Body of pancreas (tissue), 4 donors: ENCODE data around the gene IWS1. TPM values are rescaled to one million over a fixed set of nuclear protein-coding genes. Genes with fewer than 3 reads are reported as not detected.
A peak's percentile ranks its signal among the peaks of the same experiment; 100 is the strongest.
"Not testable (repeated sequence)": the region's sequence is repeated elsewhere in the genome, so short reads cannot be mapped to it uniquely, and the experiment has no call there.

Experiments used
- ATAC-seq: fragments of 150-250 bp; one replicate; pipeline ENCODE4 v1.9.1; 2016
- DNase-seq, 4 donors: peaks; one replicate each; pipeline ENCODE4 v3.0.0-alpha.2; 2019
- H3K27ac ChIP-seq, 4 donors: fragments of 200-600 bp; sonication (generic); 1 replicate in 3 of 4; 2 replicates in 1 of 4; pipeline versions ENCODE4 v1.5.1 to v1.6.1; 2016 to 2019; ENCODE audit warnings: mild to moderate bottlenecking in 1 of 4, mixed read lengths in 1 of 4, moderate library complexity in 1 of 4
- H3K27me3 ChIP-seq, 2 donors: fragments of 200-600 bp; sonication (generic); one replicate each; pipeline ENCODE4 v1.6.0; 2016; ENCODE audit warnings: mild to moderate bottlenecking in 1 of 2
- H3K36me3 ChIP-seq, 2 donors: fragments of 200-600 bp; sonication (generic); replicated peaks in 1 of 2; 2 replicates each; pipeline ENCODE4 v1.5.1; 2016; ENCODE audit warnings: low read depth in 2 of 2; ENCODE audit not compliant: insufficient read depth in 1 of 2
- H3K4me1 ChIP-seq: fragments of 200-600 bp; sonication (generic); one replicate; pipeline ENCODE4 v1.6.0; 2016
- H3K4me3 ChIP-seq, 2 donors: fragments of 200-600 bp; sonication (generic); 1 replicate in 1 of 2; 2 replicates in 1 of 2; pipeline ENCODE4 v1.5.1; 2016 to 2019
- H3K9me3 ChIP-seq, 3 donors: fragments of 200-600 bp; sonication (generic); 1 replicate in 2 of 3; 2 replicates in 1 of 3; pipeline ENCODE4 v1.5.1; 2016
- CTCF ChIP-seq, 7 experiments: fragments of 450-650 bp in 4 of 7; fragments of 200-600 bp in 3 of 7; sonication (generic) in 3 of 7; IDR thresholded peaks; one replicate each; pipeline ENCODE4 v1.5.1; 2016 to 2019; ENCODE audit warnings: antibody characterized with exemption in 7 of 7
- POLR2A ChIP-seq, 3 donors: fragments of 450-650 bp; IDR thresholded peaks; one replicate each; pipeline ENCODE4 v1.6.1; 2016; ENCODE audit warnings: antibody characterized with exemption in 3 of 3, mild to moderate bottlenecking in 2 of 3
- WGBS, 2 donors: methylation state at CpG; one replicate each; pipeline ENCODE4 v1.1.5; 2017; 5-methylcytosine and 5-hydroxymethylcytosine counted together
- intact Hi-C: fragments of 100-400 bp; cut with DNase I; formaldehyde crosslinking; loops from one replicate; pipeline ENCODE4 v1.15.1; 2023
- total RNA-seq, 2 donors: library from RNA; depleted of rRNA; stranded (reverse); fragments of >200 nt; gene quantifications; one replicate each; pipeline ENCODE4 v1.1.0, GENCODE V29; 2016

The IWS1 gene
- total RNA-seq, 2 donors from 2014 or later = 25.9 to 26.7 TPM

GRCh38 chr2:127573771-127574170 lies 47.5 kb upstream of the IWS1 start:
- Histone ChIP-seq H3K27me3 (no peaks in the 10 kb centered on the region), H3K4me3 (no peak overlapping the region), H3K36me3 (no peaks in the 10 kb centered on the region), H3K4me1 (no peaks in the 10 kb centered on the region), H3K9me3 (no peaks in the 10 kb centered on the region), H3K27ac (no peak overlapping the region)
- TF ChIP-seq CTCF (IDR thresholded peaks at IDR 0.05) (no peak), POLR2A (IDR thresholded peaks at IDR 0.05) (no peak)
- DNase-seq (no peak), ATAC-seq (no peak)
- intact Hi-C loops = no loop called here
- 84 to 92% methylated on average over 10 to 17 of the region's 17 CpGs for WGBS, 2 donors

GRCh38 chr2:127573298-127573697 lies 47.0 kb upstream of the IWS1 start:
- Histone ChIP-seq H3K27ac (no peak overlapping the region), H3K9me3 (no peaks in the 10 kb centered on the region), H3K36me3 (no peaks in the 10 kb centered on the region), H3K4me1 (no peaks in the 10 kb centered on the region), H3K27me3 (no peaks in the 10 kb centered on the region), H3K4me3 (no peak overlapping the region)
- no peak for DNase-seq
- TF ChIP-seq CTCF (IDR thresholded peaks at IDR 0.05) = no peak
- no peak for TF ChIP-seq POLR2A (IDR thresholded peaks at IDR 0.05)
- intact Hi-C loops = no loop called here
- ATAC-seq = no peak
- WGBS, 2 donors = 86 to 88% methylated on average over 6 of the region's 6 CpGs

- TF ChIP-seq POLR2A (IDR thresholded peaks at IDR 0.05) = no peak
- no peak for TF ChIP-seq CTCF (IDR thresholded peaks at IDR 0.05)
- intact Hi-C loops = no loop called here
- no peak overlapping the region for H3K4me3 ChIP-seq
- ATAC-seq = no peak
- DNase-seq = no peak
- WGBS, 2 donors = 71 to 73% methylated on average over 5 of the region's 5 CpGs
- H3K27ac ChIP-seq = no peak overlapping the region
- no peaks in the 10 kb centered on the region for H3K9me3 ChIP-seq
- no peaks in the 10 kb centered on the region for H3K36me3 ChIP-seq
- H3K4me1 ChIP-seq = no peaks in the 10 kb centered on the region
- no peaks in the 10 kb centered on the region for H3K27me3 ChIP-seq
Measured at GRCh38 chr2:127572841-127573240, 46.6 kb upstream of the IWS1 start.

GRCh38 chr2:127572352-127572751 lies 46.1 kb upstream of the IWS1 start:
- DNase-seq, H3K27me3 ChIP-seq, H3K36me3 ChIP-seq, H3K9me3 ChIP-seq, H3K27ac ChIP-seq, H3K4me1 ChIP-seq, intact Hi-C loops, ATAC-seq, H3K4me3 ChIP-seq: not testable (repeated sequence)
- WGBS, 2 donors = 87 to 93% methylated on average over 2 of the region's 2 CpGs

- ATAC-seq (no peak), DNase-seq (peak in 2 of 4 donors; percentile 16 to 29)
- Histone ChIP-seq H3K4me3 (no peak overlapping the region), H3K36me3 (no peaks in the 10 kb centered on the region), H3K9me3 (no peaks in the 10 kb centered on the region), H3K4me1 (no peaks in the 10 kb centered on the region), H3K27ac (no peak overlapping the region), H3K27me3 (no peaks in the 10 kb centered on the region)
- intact Hi-C loops = no loop called here
- no peak for TF ChIP-seq POLR2A (IDR thresholded peaks at IDR 0.05)
- no peak for TF ChIP-seq CTCF (IDR thresholded peaks at IDR 0.05)
- 51 to 55% methylated on average over 18 of the region's 18 CpGs for WGBS, 2 donors
Measured at GRCh38 chr2:127570282-127571250, 44.3 kb upstream of the IWS1 start.
